G401 (cell line): ENCODE data around the gene PAGR1. TPM values are rescaled to one million over a fixed set of nuclear protein-coding genes. Genes with fewer than 3 reads are reported as not detected.
"Not testable (repeated sequence)": the region's sequence is repeated elsewhere in the genome, so short reads cannot be mapped to it uniquely, and the experiment has no call there.

ENCODE experiments used
- DNase-seq: peaks from one replicate; pipeline ENCODE4 v3.0.0-alpha.2; 2015; ENCODE audit warnings: low spot score
- in situ Hi-C: cut with HindIII; loops from 2 replicates; pipeline ENCODE4 v1.10.0; 2016; ENCODE audit warnings: low sequenced_read_pairs, mixed read lengths
- total RNA-seq: library from RNA; depleted of rRNA; stranded (reverse); fragments of >200 nt; shearing (Covaris generic); gene quantifications from 2 replicates; pipeline ENCODE4 v1.2.3, GENCODE V29; 2014

PAGR1 gene
- total RNA-seq, 1 experiment from 2014 or later = 78.4 TPM

DNA sequence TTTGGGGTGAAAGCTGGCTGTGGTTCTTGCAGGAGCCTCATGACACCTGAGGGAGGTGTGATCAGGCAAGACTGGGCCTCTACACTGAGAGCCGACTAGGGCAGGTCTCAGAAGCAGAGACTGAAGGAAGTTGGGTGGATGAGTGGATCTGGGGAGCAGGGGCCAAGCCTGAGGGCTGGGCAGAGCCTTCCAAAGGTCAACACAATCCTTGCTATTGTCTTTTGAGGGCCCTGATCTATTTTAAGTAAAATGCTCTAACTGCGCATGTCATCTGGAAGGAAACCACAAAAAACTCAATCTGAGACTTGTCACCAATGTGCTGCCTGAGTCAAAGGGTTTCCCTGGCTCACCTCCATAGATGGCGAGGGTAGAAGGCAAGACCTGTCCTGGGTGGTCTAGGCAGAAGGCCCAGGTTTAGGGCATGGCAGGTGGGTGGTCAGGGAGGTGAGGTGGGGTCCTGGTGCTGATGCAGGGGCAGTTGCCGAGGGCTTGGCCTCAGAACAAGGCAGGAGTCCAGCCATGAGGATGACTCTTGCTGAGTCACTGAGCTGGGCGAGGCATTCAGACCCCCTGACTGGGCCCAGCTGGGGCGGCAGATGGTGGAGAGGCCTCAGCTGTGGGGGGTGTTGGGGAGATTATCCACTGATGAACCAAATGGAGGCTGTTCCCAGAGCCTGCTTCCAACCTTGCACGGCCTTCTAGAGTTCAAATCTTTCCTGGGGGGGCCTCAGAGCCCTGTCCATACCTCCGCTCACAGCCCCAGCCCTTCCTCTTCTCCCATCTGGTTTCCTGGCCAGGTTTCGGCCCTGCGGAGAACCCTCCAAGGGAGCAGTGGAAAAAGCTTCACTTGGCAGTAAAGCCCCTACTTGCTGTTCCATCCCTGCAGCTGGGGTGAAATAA lies 9.4 kb downstream of the PAGR1 start:
- peak; percentile 99 for DNase-seq
- in situ Hi-C loops = no loop called here

GRCh38 chr16:29826342-29826695 lies 10.4 kb downstream of the PAGR1 start:
- no peak for DNase-seq
- in situ Hi-C loops = no loop called here

DNA sequence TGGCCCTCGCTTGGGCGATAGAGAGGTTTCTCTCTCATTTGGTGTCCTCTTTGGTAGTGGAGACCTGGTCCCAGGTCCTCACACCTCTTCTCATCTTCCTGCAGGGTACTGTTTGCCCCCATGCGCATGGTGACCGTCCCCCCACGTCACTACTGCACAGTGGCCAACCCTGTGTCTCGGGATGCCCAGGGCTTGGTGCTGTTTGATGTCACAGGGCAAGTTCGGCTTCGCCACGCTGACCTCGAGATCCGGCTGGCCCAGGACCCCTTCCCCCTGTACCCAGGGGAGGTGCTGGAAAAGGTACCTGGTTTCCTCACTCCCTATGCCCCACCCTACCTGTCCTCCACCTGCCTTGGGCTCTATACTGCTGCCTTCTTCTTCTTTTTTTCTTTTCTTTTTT lies 14.8 kb downstream of the PAGR1 start:
- in situ Hi-C loops = no loop called here
- no peak for DNase-seq

- DNase-seq = peak; percentile 85
- in situ Hi-C loops = no loop called here
Measured at GRCh38 chr16:29831490-29831889, 15.5 kb downstream of the PAGR1 start.

- in situ Hi-C loops, DNase-seq: not testable (repeated sequence)
Measured at GRCh38 chr16:29833219-29833618, 17.3 kb downstream of the PAGR1 start.

- no peak for DNase-seq
- in situ Hi-C loops = no loop called here
Measured at GRCh38 chr16:29834079-29834478, 18.1 kb downstream of the PAGR1 start.

- in situ Hi-C loops = no loop called here
- no peak for DNase-seq
Measured at GRCh38 chr16:29835926-29836325, 20.0 kb downstream of the PAGR1 start.

DNA sequence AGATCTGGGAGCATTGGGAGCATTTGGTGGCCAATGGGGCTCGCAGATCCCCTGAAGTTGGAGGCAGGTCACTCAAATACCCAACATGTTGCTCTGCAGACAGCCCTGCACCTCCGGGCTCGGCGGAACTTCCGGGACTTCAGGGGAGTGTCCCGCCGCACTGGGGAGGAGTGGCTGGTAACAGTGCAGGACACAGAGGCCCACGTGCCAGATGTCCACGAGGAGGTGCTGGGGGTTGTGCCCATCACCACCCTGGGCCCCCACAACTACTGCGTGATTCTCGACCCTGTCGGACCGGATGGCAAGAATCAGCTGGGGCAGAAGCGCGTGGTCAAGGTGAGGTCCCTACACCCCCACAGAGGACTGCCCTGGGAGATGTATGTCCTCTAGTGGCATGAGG lies 20.7 kb downstream of the PAGR1 start:
- DNase-seq = no peak
- in situ Hi-C loops = no loop called here

DNA sequence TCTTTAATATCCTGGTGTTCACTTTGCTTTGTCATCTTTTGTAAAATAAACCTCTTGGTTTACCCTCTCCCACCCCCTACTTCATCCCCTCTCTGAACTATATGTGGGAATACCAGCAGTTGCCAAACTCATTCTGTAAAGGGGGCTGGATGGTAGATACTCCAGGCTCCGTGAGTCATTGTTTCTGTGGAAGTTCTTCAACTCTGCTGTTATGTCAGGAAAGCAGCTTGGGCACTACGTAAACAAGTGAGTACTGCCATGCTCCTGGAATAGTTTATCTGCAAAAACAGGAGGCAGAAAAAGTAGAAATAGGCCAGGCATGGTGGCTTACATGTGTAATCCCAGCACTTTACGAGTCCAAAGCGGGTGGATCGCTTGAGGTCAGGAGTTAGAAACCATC lies 21.9 kb downstream of the PAGR1 start:
- in situ Hi-C loops = no loop called here
- DNase-seq = no peak

DNA sequence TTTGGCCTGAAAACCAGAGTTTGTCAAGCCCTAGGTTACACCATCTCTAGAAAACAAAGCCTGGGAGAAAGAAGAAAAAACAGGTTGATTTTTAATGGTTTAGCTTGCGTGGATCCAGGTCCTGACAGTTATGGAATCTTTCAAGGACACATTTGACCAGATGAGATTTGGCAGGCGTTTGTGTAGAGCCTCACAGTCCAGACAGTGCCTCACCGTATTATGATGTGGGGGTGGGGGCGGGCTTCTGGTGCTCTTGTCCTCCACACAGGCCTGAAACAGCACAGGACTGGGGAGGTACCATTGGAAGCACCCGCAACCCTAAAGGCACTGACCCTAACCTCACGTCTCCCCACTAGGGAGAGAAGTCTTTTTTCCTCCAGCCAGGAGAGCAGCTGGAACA lies 23.9 kb downstream of the PAGR1 start:
- in situ Hi-C loops = no loop called here
- peak; percentile 56 for DNase-seq

GRCh38 chr16:29840240-29840639 lies 24.3 kb downstream of the PAGR1 start:
- in situ Hi-C loops = no loop called here
- DNase-seq = peak; percentile 54

DNA sequence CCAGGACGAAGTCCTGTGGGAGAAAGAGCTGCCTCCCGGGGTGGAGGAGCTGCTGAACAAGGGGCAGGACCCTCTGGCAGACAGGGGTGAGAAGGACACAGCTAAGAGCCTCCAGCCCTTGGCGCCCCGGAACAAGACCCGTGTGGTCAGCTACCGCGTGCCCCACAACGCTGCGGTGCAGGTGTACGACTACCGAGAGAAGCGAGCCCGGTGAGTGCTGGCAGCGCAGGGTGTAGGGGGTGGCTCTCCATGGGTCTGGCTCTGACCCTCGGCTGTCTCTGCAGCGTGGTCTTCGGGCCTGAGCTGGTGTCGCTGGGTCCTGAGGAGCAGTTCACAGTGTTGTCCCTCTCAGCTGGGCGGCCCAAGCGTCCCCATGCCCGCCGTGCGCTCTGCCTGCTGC lies 25.7 kb downstream of the PAGR1 start:
- no peak for DNase-seq
- in situ Hi-C loops = no loop called here

GRCh38 chr16:29842732-29843346 lies 26.9 kb downstream of the PAGR1 start:
- in situ Hi-C loops = no loop called here
- DNase-seq = no peak

GRCh38 chr16:29843931-29844330 lies 28.0 kb downstream of the PAGR1 start:
- no peak for DNase-seq
- in situ Hi-C loops = no loop called here

- in situ Hi-C loops = no loop called here
Measured at GRCh38 chr16:29844575-29845331, 28.8 kb downstream of the PAGR1 start.

GRCh38 chr16:29845656-29846055 lies 29.7 kb downstream of the PAGR1 start:
- DNase-seq = no peak
- in situ Hi-C loops = no loop called here

More at GRCh38 chr16:29844575-29845331, 28.8 kb downstream of the PAGR1 start:
- peak; percentile 62 for DNase-seq

- peak; percentile 47 for DNase-seq
- in situ Hi-C loops = no loop called here
Measured at GRCh38 chr16:29848420-29849297, 32.7 kb downstream of the PAGR1 start.

GRCh38 chr16:29849505-29849904 lies 33.6 kb downstream of the PAGR1 start:
- in situ Hi-C loops = no loop called here
- DNase-seq = no peak

DNA sequence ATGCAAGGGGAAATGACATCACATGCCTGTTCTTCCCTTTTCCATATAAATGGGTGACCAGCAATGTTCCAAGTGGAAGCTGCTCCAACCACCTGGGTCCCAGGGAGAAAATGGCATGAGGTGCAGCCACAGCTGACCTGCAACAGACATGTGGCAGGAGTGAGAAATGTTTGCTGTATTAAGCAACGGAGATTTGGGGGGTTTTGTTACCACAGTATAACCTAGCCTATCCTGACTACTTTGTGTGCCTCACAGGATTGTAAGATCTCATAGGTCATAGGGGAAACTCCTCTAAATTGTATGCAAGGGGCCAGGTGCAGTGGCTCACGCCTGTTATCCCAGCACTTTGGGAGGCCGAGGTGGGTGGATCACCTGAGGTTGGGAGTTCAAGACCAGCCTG lies 35.0 kb downstream of the PAGR1 start:
- no peak for DNase-seq
- in situ Hi-C loops = no loop called here
